T-helper 1 cell treated with Interleukin-12 subunit alpha and Interleukin-12 subunit beta and Interleukin-4 antibody, amounts not matched to agents 30 μg/mL and 1 μg/mL, for 36 hours (primary cell): ENCODE results near the gene CA4.

Experiments
- H3K27ac Mint-ChIP-seq: one replicate; pipeline ENCODE4 v1.8.0; 2021; ENCODE audit warnings: mild to moderate bottlenecking, mixed read lengths
- H3K27me3 Mint-ChIP-seq: one replicate; pipeline ENCODE4 v1.8.0; 2021; ENCODE audit warnings: low read depth, mixed read lengths
- H3K36me3 Mint-ChIP-seq: one replicate; pipeline ENCODE4 v1.8.0; 2021; ENCODE audit warnings: low read depth, mixed read lengths
- H3K4me1 Mint-ChIP-seq: one replicate; pipeline ENCODE4 v1.8.0; 2021; ENCODE audit warnings: low read depth, mixed read lengths
- H3K4me3 Mint-ChIP-seq: one replicate; pipeline ENCODE4 v1.8.0; 2021; ENCODE audit warnings: mild to moderate bottlenecking, moderate library complexity, mixed read lengths
- H3K9me3 Mint-ChIP-seq: one replicate; pipeline ENCODE4 v1.8.0; 2021; ENCODE audit warnings: mixed read lengths

Gene CA4

DNA sequence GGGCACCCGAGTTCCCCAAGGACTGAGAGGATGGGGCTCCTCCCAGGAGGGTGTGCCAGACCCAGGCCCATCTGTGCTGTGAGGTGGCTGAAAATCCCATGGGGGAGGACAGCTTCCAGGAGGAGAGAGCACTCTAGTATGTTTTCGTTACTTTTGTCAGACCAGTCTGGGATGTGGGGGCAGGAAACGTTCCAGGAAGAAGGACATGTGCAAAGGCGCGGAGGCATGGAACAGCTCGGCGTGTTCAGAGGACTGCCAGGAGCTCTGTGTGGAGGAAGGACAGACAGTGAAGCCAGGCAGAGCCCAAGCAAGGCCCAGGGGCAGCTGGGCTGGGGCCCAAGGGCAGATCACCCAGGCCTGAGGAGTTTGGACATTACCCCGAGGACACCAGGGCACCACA lies 7.0 kb downstream of the CA4 start:
- Mint-ChIP-seq H3K27me3 (peaks cover 34% of the 10 kb centered on the region), H3K9me3 (no peaks in the 10 kb centered on the region), H3K4me1 (peaks cover 4% of the 10 kb centered on the region), H3K4me3 (no peak overlapping the region), H3K36me3 (no peaks in the 10 kb centered on the region), H3K27ac (no peak overlapping the region)

DNA sequence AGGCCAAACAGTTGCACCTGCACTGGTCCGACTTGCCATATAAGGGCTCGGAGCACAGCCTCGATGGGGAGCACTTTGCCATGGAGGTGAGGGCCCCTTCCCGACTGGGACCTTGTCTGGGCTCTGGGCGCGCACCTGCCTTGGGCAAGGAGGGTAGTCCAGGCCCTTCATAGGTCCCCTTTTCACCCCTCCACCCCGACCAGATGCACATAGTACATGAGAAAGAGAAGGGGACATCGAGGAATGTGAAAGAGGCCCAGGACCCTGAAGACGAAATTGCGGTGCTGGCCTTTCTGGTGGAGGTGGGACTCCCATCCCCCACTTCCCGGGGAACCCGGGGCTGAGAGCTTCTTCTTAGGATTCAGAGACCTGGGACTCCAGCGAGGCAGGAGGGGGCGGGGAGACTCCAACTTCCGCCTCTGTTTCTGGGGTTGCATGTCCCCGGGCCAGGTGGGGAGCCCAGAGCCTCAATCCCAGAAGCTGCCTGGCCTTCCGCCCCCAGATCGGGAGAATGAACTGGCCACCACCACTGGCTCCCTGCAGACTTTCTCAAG lies 7.8 kb downstream of the CA4 start:
- Mint-ChIP-seq H3K36me3 (no peaks in the 10 kb centered on the region), H3K27me3 (peaks cover 26% of the 10 kb centered on the region), H3K4me1 (peaks cover 8% of the 10 kb centered on the region), H3K9me3 (no peaks in the 10 kb centered on the region), H3K4me3 (no peak overlapping the region), H3K27ac (no peak overlapping the region)

GRCh38 chr17:60158751-60159478 lies 9.1 kb downstream of the CA4 start:
- Mint-ChIP-seq H3K27ac (no peak overlapping the region), H3K27me3 (peaks cover 18% of the 10 kb centered on the region), H3K9me3 (no peaks in the 10 kb centered on the region), H3K4me1 (peaks cover 8% of the 10 kb centered on the region), H3K4me3 (no peak overlapping the region), H3K36me3 (no peaks in the 10 kb centered on the region)

DNA sequence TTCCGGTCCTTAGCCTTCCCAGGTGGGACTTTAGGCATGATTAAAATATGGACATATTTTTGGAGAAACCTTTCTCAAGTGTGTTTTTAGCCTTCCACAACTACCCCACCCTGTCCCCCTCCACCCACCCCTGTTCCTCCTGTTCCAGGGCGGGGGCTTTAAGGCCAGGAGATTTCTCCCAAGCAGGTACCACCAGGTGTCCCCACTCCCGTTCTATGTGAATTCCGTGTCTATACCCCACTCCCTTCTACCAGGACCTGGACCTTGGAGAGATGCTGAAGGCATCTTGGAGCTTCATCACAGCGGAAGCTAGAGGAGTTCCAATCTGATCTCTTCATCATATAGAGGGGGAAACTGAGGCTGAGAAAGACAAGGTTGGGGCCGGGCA lies 9.7 kb downstream of the CA4 start:
- H3K4me1 Mint-ChIP-seq = peaks cover 11% of the 10 kb centered on the region

GRCh38 chr17:60160829-60161501 lies 11.2 kb downstream of the CA4 start:
- Mint-ChIP-seq H3K27ac (peak overlapping the region; percentile 20), H3K4me1 (peaks cover 20% of the 10 kb centered on the region), H3K4me3 (no peak overlapping the region), H3K9me3 (no peaks in the 10 kb centered on the region), H3K36me3 (no peaks in the 10 kb centered on the region), H3K27me3 (peaks cover 9% of the 10 kb centered on the region)

More for the DNA sequence above, 9.7 kb downstream of the CA4 start:
- no peaks in the 10 kb centered on the region for H3K36me3 Mint-ChIP-seq
- H3K9me3 Mint-ChIP-seq = no peaks in the 10 kb centered on the region
- H3K27me3 Mint-ChIP-seq = peaks cover 16% of the 10 kb centered on the region
- H3K27ac Mint-ChIP-seq = no peak overlapping the region
- H3K4me3 Mint-ChIP-seq = no peak overlapping the region

- H3K9me3 Mint-ChIP-seq = no peaks in the 10 kb centered on the region
- H3K27me3 Mint-ChIP-seq = peaks cover 6% of the 10 kb centered on the region
- no peak overlapping the region for H3K27ac Mint-ChIP-seq
- H3K4me3 Mint-ChIP-seq = no peak overlapping the region
- peaks cover 25% of the 10 kb centered on the region for H3K4me1 Mint-ChIP-seq
- H3K36me3 Mint-ChIP-seq = no peaks in the 10 kb centered on the region
Observed at GRCh38 chr17:60161598-60162330, 12.0 kb downstream of the CA4 start.

GRCh38 chr17:60163108-60163784 lies 13.5 kb downstream of the CA4 start:
- H3K4me1 Mint-ChIP-seq = peaks cover 28% of the 10 kb centered on the region
- H3K27ac Mint-ChIP-seq = no peak overlapping the region
- peaks cover 5% of the 10 kb centered on the region for H3K27me3 Mint-ChIP-seq
- no peak overlapping the region for H3K4me3 Mint-ChIP-seq
- H3K9me3 Mint-ChIP-seq = no peaks in the 10 kb centered on the region
- no peaks in the 10 kb centered on the region for H3K36me3 Mint-ChIP-seq

DNA sequence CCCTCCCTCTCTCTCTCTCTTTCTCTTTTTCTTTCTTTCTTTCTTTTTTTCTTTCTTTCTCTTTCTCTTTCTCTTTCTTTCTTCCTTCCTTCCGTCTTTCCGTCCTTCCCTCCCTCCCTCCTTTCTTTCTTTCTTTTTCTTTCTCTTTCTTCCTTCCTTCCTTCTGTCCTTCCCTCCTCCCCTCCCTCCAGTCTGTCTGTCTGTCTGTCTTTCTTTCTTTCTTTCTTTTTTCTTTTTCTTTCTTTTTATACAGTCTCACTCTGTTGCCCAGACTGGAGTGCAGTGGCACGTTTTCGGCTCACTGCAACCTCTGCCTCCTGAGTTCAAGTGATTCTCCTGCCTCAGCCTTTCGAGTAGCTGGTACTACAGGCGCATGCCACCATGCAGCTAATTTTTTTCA lies 14.4 kb downstream of the CA4 start:
- Mint-ChIP-seq H3K27me3 (peaks cover 5% of the 10 kb centered on the region), H3K4me3 (no peak overlapping the region), H3K9me3 (no peaks in the 10 kb centered on the region), H3K27ac (no peak overlapping the region), H3K36me3 (no peaks in the 10 kb centered on the region), H3K4me1 (peaks cover 28% of the 10 kb centered on the region)

GRCh38 chr17:60164697-60165096 lies 14.9 kb downstream of the CA4 start:
- Mint-ChIP-seq H3K9me3 (no peaks in the 10 kb centered on the region), H3K27me3 (peaks cover 5% of the 10 kb centered on the region), H3K4me3 (no peak overlapping the region), H3K4me1 (peaks cover 29% of the 10 kb centered on the region), H3K36me3 (no peaks in the 10 kb centered on the region), H3K27ac (no peak overlapping the region)

GRCh38 chr17:60165223-60165622 lies 15.4 kb downstream of the CA4 start:
- Mint-ChIP-seq H3K27ac (no peak overlapping the region), H3K4me1 (peaks cover 30% of the 10 kb centered on the region), H3K27me3 (peaks cover 5% of the 10 kb centered on the region), H3K36me3 (no peaks in the 10 kb centered on the region), H3K4me3 (no peak overlapping the region), H3K9me3 (no peaks in the 10 kb centered on the region)

- peaks cover 3% of the 10 kb centered on the region for H3K27me3 Mint-ChIP-seq
- H3K9me3 Mint-ChIP-seq = no peaks in the 10 kb centered on the region
- H3K4me1 Mint-ChIP-seq = peaks cover 34% of the 10 kb centered on the region
- no peak overlapping the region for H3K27ac Mint-ChIP-seq
- H3K36me3 Mint-ChIP-seq = no peaks in the 10 kb centered on the region
- H3K4me3 Mint-ChIP-seq = no peak overlapping the region
Observed at GRCh38 chr17:60165971-60166370, 16.2 kb downstream of the CA4 start.

- no peak overlapping the region for H3K4me3 Mint-ChIP-seq
- no peaks in the 10 kb centered on the region for H3K36me3 Mint-ChIP-seq
Observed at GRCh38 chr17:60167065-60167741, 17.4 kb downstream of the CA4 start.

GRCh38 chr17:60168654-60169053 lies 18.9 kb downstream of the CA4 start:
- Mint-ChIP-seq H3K4me3 (no peak overlapping the region), H3K4me1 (peaks cover 32% of the 10 kb centered on the region), H3K9me3 (no peaks in the 10 kb centered on the region), H3K36me3 (no peaks in the 10 kb centered on the region), H3K27ac (peak overlapping the region; percentile 27), H3K27me3 (no peaks in the 10 kb centered on the region)

More at GRCh38 chr17:60167065-60167741, 17.4 kb downstream of the CA4 start:
- Mint-ChIP-seq H3K9me3 (no peaks in the 10 kb centered on the region), H3K27me3 (no peaks in the 10 kb centered on the region), H3K27ac (no peak overlapping the region), H3K4me1 (peaks cover 30% of the 10 kb centered on the region)
